ENCODE data around the gene EOLA2.
"Not testable (repeated sequence)": the region's sequence is repeated elsewhere in the genome, so short reads cannot be mapped to it uniquely, and the experiment has no call there.

EOLA2 gene

GRCh38 chrX:149908308-149908707 lies 30.0 kb downstream of the EOLA2 start:
- no peak for DNase-seq (ENCODE audit: low spot score)
- TF ChIP-seq, protein P1, sequence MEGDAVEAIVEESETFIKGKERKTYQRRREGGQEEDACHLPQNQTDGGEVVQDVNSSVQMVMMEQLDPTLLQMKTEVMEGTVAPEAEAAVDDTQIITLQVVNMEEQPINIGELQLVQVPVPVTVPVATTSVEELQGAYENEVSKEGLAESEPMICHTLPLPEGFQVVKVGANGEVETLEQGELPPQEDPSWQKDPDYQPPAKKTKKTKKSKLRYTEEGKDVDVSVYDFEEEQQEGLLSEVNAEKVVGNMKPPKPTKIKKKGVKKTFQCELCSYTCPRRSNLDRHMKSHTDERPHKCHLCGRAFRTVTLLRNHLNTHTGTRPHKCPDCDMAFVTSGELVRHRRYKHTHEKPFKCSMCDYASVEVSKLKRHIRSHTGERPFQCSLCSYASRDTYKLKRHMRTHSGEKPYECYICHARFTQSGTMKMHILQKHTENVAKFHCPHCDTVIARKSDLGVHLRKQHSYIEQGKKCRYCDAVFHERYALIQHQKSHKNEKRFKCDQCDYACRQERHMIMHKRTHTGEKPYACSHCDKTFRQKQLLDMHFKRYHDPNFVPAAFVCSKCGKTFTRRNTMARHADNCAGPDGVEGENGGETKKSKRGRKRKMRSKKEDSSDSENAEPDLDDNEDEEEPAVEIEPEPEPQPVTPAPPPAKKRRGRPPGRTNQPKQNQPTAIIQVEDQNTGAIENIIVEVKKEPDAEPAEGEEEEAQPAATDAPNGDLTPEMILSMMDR (IDR thresholded peaks at IDR 0.05; ENCODE audit: borderline replicate concordance, control extremely low read depth, extremely low read depth, insufficient read depth, missing control alignments), result no peak
- in situ Hi-C loops (cut with MboI; ENCODE audit: low sequenced_read_pairs, unreplicated experiment), result no loop called here

GRCh38 chrX:149903889-149904748 lies 34.2 kb downstream of the EOLA2 start:
- in situ Hi-C loops (cut with MboI; ENCODE audit: low sequenced_read_pairs, unreplicated experiment), result no loop called here
- TF ChIP-seq, protein P1 (IDR thresholded peaks at IDR 0.05; ENCODE audit: borderline replicate concordance, control extremely low read depth, extremely low read depth, insufficient read depth, missing control alignments), result no peak
- no peak for DNase-seq (ENCODE audit: low spot score)

DNA sequence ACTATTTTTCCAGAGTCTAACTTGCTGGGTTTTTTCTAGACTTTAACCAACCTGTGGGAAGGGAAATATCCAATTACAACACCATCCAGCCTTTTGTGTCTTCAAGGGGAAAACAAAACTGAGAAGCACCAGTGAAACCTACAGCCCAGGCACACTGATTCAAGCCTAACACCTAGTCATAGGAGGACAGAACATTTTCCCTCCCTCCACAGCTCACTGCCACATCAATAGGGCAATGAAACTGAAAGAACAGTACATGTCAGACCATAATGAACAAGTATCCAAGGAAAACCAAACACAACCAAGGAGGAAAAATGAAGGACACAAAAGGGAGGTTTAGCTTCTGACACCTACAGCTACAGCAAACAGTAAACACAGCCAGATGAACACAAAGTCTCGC lies 39.7 kb downstream of the EOLA2 start:
- no peak for DNase-seq (ENCODE audit: low spot score)
- TF ChIP-seq, protein P1 (IDR thresholded peaks at IDR 0.05; ENCODE audit: borderline replicate concordance, control extremely low read depth, extremely low read depth, insufficient read depth, missing control alignments), result no peak
- in situ Hi-C loops (cut with MboI; ENCODE audit: low sequenced_read_pairs, unreplicated experiment), result no loop called here

GRCh38 chrX:149890828-149891227 lies 47.5 kb downstream of the EOLA2 start:
- DNase-seq (ENCODE audit: low spot score); in situ Hi-C loops (cut with MboI; ENCODE audit: low sequenced_read_pairs, unreplicated experiment): not testable (repeated sequence)
